Stimulated activated CD4-positive, alpha-beta T cell treated with anti-CD3 and anti-CD28 coated beads, Interleukin-2, amount 100 ng/mL, for 48 hours (primary cell): ENCODE measurements around the gene C6orf52.

ENCODE experiments used
- DNase-seq, 2 donors: peaks; one replicate each; pipeline ENCODE4 v3.0.0-alpha.2; 2020

Gene C6orf52

GRCh38 chr6:10644225-10644624 lies 50.2 kb downstream of the C6orf52 start:
- no peak for DNase-seq

GRCh38 chr6:10643201-10643651 lies 51.2 kb downstream of the C6orf52 start:
- DNase-seq = no peak

GRCh38 chr6:10641528-10641927 lies 52.9 kb downstream of the C6orf52 start:
- no peak for DNase-seq

- no peak for DNase-seq
These were observed 54.0 kb downstream of the C6orf52 start for GRCh38 chr6:10640412-10640811.

GRCh38 chr6:10633216-10633615 lies 61.2 kb downstream of the C6orf52 start:
- DNase-seq = no peak

- DNase-seq = no peak
These were observed 64.2 kb downstream of the C6orf52 start for GRCh38 chr6:10630178-10630577.

GRCh38 chr6:10627800-10628199 lies 66.6 kb downstream of the C6orf52 start:
- no peak for DNase-seq

GRCh38 chr6:10626154-10626741 lies 68.2 kb downstream of the C6orf52 start:
- DNase-seq = no peak

GRCh38 chr6:10624836-10625235 lies 69.6 kb downstream of the C6orf52 start:
- DNase-seq = no peak

- DNase-seq = no peak
These were observed 72.6 kb downstream of the C6orf52 start for GRCh38 chr6:10621847-10622246.
